Measurements from ENCODE around the gene APEH.

APEH gene

GRCh38 chr3:49673715-49674496 is at the start of gene APEH:
APEH (plus strand) TSS chr3:49674351; CDS start chr3:49674402, 51 bp downstream.
- TF ChIP-seq CTCF (IDR thresholded peaks at IDR 0.05; ENCODE audit: low read depth, low read length, missing control alignments), result no peak
- peak within 1 kb of the TSS; percentile 84 for H3K4me3 ChIP-seq (ENCODE audit: low read depth, low read length)
- DNase-seq (ENCODE audit: low read depth), result peak; percentile 97

- H3K4me3 ChIP-seq (ENCODE audit: low read depth, low read length), result no peak overlapping the region
- TF ChIP-seq CTCF (IDR thresholded peaks at IDR 0.05; ENCODE audit: low read depth, low read length, missing control alignments), result no peak
- DNase-seq (ENCODE audit: low read depth), result no peak
These were observed 49.1 kb upstream of the APEH start for GRCh38 chr3:49625071-49625470.

GRCh38 chr3:49626101-49626581 is 48.0 kb upstream of the APEH start:
- TF ChIP-seq CTCF (IDR thresholded peaks at IDR 0.05; ENCODE audit: low read depth, low read length, missing control alignments), result no peak

GRCh38 chr3:49626796-49627195 is 47.4 kb upstream of the APEH start:
- H3K4me3 ChIP-seq (ENCODE audit: low read depth, low read length), result no peak overlapping the region
- no peak for DNase-seq (ENCODE audit: low read depth)
- no peak for TF ChIP-seq CTCF (IDR thresholded peaks at IDR 0.05; ENCODE audit: low read depth, low read length, missing control alignments)

More at GRCh38 chr3:49626101-49626581, 48.0 kb upstream of the APEH start:
- no peak for DNase-seq (ENCODE audit: low read depth)
- no peak overlapping the region for H3K4me3 ChIP-seq (ENCODE audit: low read depth, low read length)

GRCh38 chr3:49627634-49628033 is 46.5 kb upstream of the APEH start:
- DNase-seq (ENCODE audit: low read depth), result no peak
- TF ChIP-seq CTCF (IDR thresholded peaks at IDR 0.05; ENCODE audit: low read depth, low read length, missing control alignments), result no peak

GRCh38 chr3:49628249-49628648 is 45.9 kb upstream of the APEH start:
- no peak for TF ChIP-seq CTCF (IDR thresholded peaks at IDR 0.05; ENCODE audit: low read depth, low read length, missing control alignments)
- DNase-seq (ENCODE audit: low read depth), result no peak
- H3K4me3 ChIP-seq (ENCODE audit: low read depth, low read length), result no peak overlapping the region

More at GRCh38 chr3:49627634-49628033, 46.5 kb upstream of the APEH start:
- no peak overlapping the region for H3K4me3 ChIP-seq (ENCODE audit: low read depth, low read length)

- DNase-seq (ENCODE audit: low read depth), result no peak
- TF ChIP-seq CTCF (IDR thresholded peaks at IDR 0.05; ENCODE audit: low read depth, low read length, missing control alignments), result no peak
- no peak overlapping the region for H3K4me3 ChIP-seq (ENCODE audit: low read depth, low read length)
These were observed 44.7 kb upstream of the APEH start for GRCh38 chr3:49629451-49629850.

All from GM12864 (cell line).